WTC11 (cell line): ENCODE results near the gene PHLPP1. TPM values are rescaled to one million over a fixed set of nuclear protein-coding genes. Genes with fewer than 3 reads are reported as not detected.
A peak's percentile ranks its signal among the peaks of the same experiment; 100 is the strongest.

Experiments used
- ATAC-seq: fragments of 200-7000 bp; cut with Tn5 transposase; 2 replicates; pipeline ENCODE4 v1.10.0; 2021; ENCODE audit warnings: mild to moderate bottlenecking, moderate library complexity
- CTCF ChIA-PET: fragments of 300-600 bp; sonication (Branson Sonifier 250); formaldehyde crosslinking; loops from one replicate; lab custom pipeline; 2021; ENCODE audit warnings: antibody characterized with exemption; lab: Charles Lee
- POLR2A ChIA-PET: fragments of 350-600 bp; sonication (Branson Sonifier 250); formaldehyde crosslinking; loops from one replicate; lab custom pipeline; 2021; ENCODE audit warnings: antibody characterized with exemption; lab: Charles Lee
- DNase-seq: peaks from one replicate; pipeline ENCODE4 v3.0.0; 2021; ENCODE audit warnings: low spot score
- H3K27ac Mint-ChIP-seq: 2 replicates; pipeline ENCODE4 v1.8.0; 2021; ENCODE audit warnings: mixed read lengths
- H3K27me3 Mint-ChIP-seq: 2 replicates; pipeline ENCODE4 v1.8.0; 2021; ENCODE audit warnings: low read depth, mild to moderate bottlenecking, moderate library complexity, mixed read lengths
- H3K36me3 Mint-ChIP-seq: 2 replicates; pipeline ENCODE4 v1.8.0; 2021; ENCODE audit warnings: mixed read lengths
- H3K4me1 Mint-ChIP-seq: 2 replicates; pipeline ENCODE4 v1.8.0; 2022; ENCODE audit warnings: mixed read lengths
- H3K4me3 Mint-ChIP-seq: 2 replicates; pipeline ENCODE4 v1.8.0; 2021; ENCODE audit warnings: mild to moderate bottlenecking, moderate library complexity, mixed read lengths
- H3K9me3 Mint-ChIP-seq: 2 replicates; pipeline ENCODE4 v1.8.0; 2021; ENCODE audit warnings: mixed read lengths
- ARID4B ChIP-seq: sonication (generic); formaldehyde crosslinking; IDR thresholded peaks from 2 replicates; pipeline ENCODE4 v1.8.0; 2023; ENCODE audit warnings: missing genetic modification reagents, mild to moderate bottlenecking, borderline replicate concordance
- CDX4 ChIP-seq: fragments of 250-450 bp; sonication (Bioruptor Pico); IDR thresholded peaks from 2 replicates; pipeline ENCODE4 v1.9.0; 2021; ENCODE audit warnings: moderate library complexity, mild to moderate bottlenecking, inconsistent platforms, borderline replicate concordance
- EMX1 ChIP-seq: fragments of 250-450 bp; sonication (Bioruptor Pico); IDR thresholded peaks from 2 replicates; pipeline ENCODE4 v1.8.0; 2021; ENCODE audit warnings: mild to moderate bottlenecking
- FOXJ3 ChIP-seq: sonication (generic); formaldehyde crosslinking; IDR thresholded peaks from 2 replicates; pipeline ENCODE4 v1.9.0; 2021; ENCODE audit warnings: missing genetic modification reagents, mild to moderate bottlenecking, borderline replicate concordance
- FOXK1 ChIP-seq: sonication (generic); formaldehyde crosslinking; IDR thresholded peaks from 2 replicates; pipeline ENCODE4 v1.8.0; 2022; ENCODE audit warnings: mild to moderate bottlenecking, moderate library complexity, missing genetic modification reagents
- FOXP1 ChIP-seq: sonication (generic); formaldehyde crosslinking; IDR thresholded peaks from 2 replicates; pipeline ENCODE4 v1.8.0; 2022; ENCODE audit warnings: missing genetic modification reagents, mild to moderate bottlenecking, moderate library complexity, borderline replicate concordance
- GTF2I ChIP-seq: fragments of 250-450 bp; sonication (Bioruptor Pico); conservative IDR thresholded peaks from 2 replicates; pipeline ENCODE4 v1.4.0; 2021; ENCODE audit warnings: mild to moderate bottlenecking
- IRF1 ChIP-seq: sonication (generic); formaldehyde crosslinking; IDR thresholded peaks from 2 replicates; pipeline ENCODE4 v1.8.0; 2023; ENCODE audit warnings: missing genetic modification reagents
- MYBL2 ChIP-seq: sonication (generic); formaldehyde crosslinking; IDR thresholded peaks from 2 replicates; pipeline ENCODE4 v1.8.1; 2023; ENCODE audit warnings: mild to moderate bottlenecking, moderate library complexity, missing genetic modification reagents
- NR2C2 ChIP-seq: sonication (generic); formaldehyde crosslinking; IDR thresholded peaks from 2 replicates; pipeline ENCODE4 v1.8.0; 2022; ENCODE audit warnings: mild to moderate bottlenecking, missing genetic modification reagents
- TEAD1 ChIP-seq: sonication (generic); formaldehyde crosslinking; IDR thresholded peaks from 2 replicates; pipeline ENCODE4 v1.8.0; 2022; ENCODE audit warnings: mild to moderate bottlenecking, missing genetic modification reagents
- TP53 ChIP-seq: sonication (generic); formaldehyde crosslinking; IDR thresholded peaks from 2 replicates; pipeline ENCODE4 v1.8.1; 2023; ENCODE audit warnings: mild to moderate bottlenecking, missing genetic modification reagents
- ZBTB21 ChIP-seq: sonication (generic); formaldehyde crosslinking; IDR thresholded peaks from 2 replicates; pipeline ENCODE4 v1.8.1; 2023; ENCODE audit warnings: mild to moderate bottlenecking, missing genetic modification reagents, borderline replicate concordance
- ZMAT4 ChIP-seq: fragments of 250-450 bp; sonication (Bioruptor Pico); IDR thresholded peaks from 2 replicates; pipeline ENCODE4 v1.9.0; 2021; ENCODE audit warnings: mild to moderate bottlenecking
- ZNF232 ChIP-seq: sonication (generic); formaldehyde crosslinking; IDR thresholded peaks from 2 replicates; pipeline ENCODE4 v1.8.0; 2022; ENCODE audit warnings: mild to moderate bottlenecking, missing genetic modification reagents
- ZNF396 ChIP-seq: fragments of 250-450 bp; sonication (Bioruptor Pico); IDR thresholded peaks from 2 replicates; pipeline ENCODE4 v1.8.0; 2021; ENCODE audit warnings: mild to moderate bottlenecking, moderate library complexity, borderline replicate concordance
- total RNA-seq: library from RNA; stranded (reverse); gene quantifications from 3 replicates; pipeline ENCODE4 v1.2.3, GENCODE V29; 2021
- TF ChIP-seq, protein P1 (sequence below): sonication (generic); formaldehyde crosslinking; IDR thresholded peaks from 2 replicates; pipeline ENCODE4 v1.8.0; 2022; ENCODE audit warnings: missing genetic modification reagents
- TF ChIP-seq, protein P2 (sequence below): sonication (generic); formaldehyde crosslinking; IDR thresholded peaks from 2 replicates; pipeline ENCODE4 v1.8.0; 2022; ENCODE audit warnings: mild to moderate bottlenecking, missing genetic modification reagents
- TF ChIP-seq, protein P3 (sequence below): sonication (generic); formaldehyde crosslinking; IDR thresholded peaks from 2 replicates; pipeline ENCODE4 v1.8.1; 2022; ENCODE audit warnings: mild to moderate bottlenecking, moderate library complexity, missing genetic modification reagents

Gene PHLPP1
- total RNA-seq, 1 experiment from 2014 or later, result 52.0 TPM

DNA sequence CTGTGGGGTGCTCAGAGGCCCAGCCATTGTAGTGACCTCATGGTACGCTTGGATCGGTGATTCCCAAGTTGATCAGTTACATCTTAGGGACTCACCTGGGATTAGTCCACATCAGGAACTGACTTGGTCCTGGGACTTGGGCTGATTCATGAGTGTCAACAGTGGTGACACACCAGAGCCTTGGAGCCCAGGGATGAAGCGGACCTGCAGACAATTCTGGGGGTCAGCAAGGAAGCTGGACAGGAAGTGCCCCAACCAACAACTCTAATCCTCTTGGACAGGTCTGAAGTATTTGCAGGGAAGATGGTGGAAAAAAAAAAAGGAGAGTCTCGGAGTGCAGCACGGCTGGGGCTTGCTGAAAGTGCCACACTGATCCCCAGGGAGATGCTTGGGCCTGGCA is 288.6 kb downstream of the PHLPP1 start:
- ChIA-PET CTCF (no interaction called here), POLR2A (interaction anchor here (0.6 kb wide), 1 partner anchor 48 kb away, joined by 3 read pairs; no protein-coding TSS in a partner anchor)
- ATAC-seq (no peak), DNase-seq (no peak)
- TF ChIP-seq FOXP1 (CRISPR knock-in tag) (no peak), FOXK1 (CRISPR knock-in tag) (no peak), ZNF396 (CRISPR knock-in tag) (no peak), TEAD1 (CRISPR knock-in tag) (no peak), IRF1 (CRISPR knock-in tag) (no peak), NR2C2 (CRISPR knock-in tag) (no peak), ZNF232 (CRISPR knock-in tag) (no peak), EMX1 (CRISPR knock-in tag) (no peak), ZBTB21 (CRISPR knock-in tag) (no peak), GTF2I (CRISPR knock-in tag) (no peak), ZMAT4 (no peak)
- TF ChIP-seq, protein P1, sequence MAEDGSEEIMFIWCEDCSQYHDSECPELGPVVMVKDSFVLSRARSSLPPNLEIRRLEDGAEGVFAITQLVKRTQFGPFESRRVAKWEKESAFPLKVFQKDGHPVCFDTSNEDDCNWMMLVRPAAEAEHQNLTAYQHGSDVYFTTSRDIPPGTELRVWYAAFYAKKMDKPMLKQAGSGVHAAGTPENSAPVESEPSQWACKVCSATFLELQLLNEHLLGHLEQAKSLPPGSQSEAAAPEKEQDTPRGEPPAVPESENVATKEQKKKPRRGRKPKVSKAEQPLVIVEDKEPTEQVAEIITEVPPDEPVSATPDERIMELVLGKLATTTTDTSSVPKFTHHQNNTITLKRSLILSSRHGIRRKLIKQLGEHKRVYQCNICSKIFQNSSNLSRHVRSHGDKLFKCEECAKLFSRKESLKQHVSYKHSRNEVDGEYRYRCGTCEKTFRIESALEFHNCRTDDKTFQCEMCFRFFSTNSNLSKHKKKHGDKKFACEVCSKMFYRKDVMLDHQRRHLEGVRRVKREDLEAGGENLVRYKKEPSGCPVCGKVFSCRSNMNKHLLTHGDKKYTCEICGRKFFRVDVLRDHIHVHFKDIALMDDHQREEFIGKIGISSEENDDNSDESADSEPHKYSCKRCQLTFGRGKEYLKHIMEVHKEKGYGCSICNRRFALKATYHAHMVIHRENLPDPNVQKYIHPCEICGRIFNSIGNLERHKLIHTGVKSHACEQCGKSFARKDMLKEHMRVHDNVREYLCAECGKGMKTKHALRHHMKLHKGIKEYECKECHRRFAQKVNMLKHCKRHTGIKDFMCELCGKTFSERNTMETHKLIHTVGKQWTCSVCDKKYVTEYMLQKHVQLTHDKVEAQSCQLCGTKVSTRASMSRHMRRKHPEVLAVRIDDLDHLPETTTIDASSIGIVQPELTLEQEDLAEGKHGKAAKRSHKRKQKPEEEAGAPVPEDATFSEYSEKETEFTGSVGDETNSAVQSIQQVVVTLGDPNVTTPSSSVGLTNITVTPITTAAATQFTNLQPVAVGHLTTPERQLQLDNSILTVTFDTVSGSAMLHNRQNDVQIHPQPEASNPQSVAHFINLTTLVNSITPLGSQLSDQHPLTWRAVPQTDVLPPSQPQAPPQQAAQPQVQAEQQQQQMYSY (CRISPR knock-in tag), result no peak
- TF ChIP-seq, protein P2, sequence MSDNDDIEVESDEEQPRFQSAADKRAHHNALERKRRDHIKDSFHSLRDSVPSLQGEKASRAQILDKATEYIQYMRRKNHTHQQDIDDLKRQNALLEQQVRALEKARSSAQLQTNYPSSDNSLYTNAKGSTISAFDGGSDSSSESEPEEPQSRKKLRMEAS (CRISPR knock-in tag), result no peak
- peaks cover 9% of the 10 kb centered on the region for H3K4me1 Mint-ChIP-seq
- no peaks in the 10 kb centered on the region for H3K27me3 Mint-ChIP-seq
- H3K9me3 Mint-ChIP-seq, result no peaks in the 10 kb centered on the region
- no peaks in the 10 kb centered on the region for H3K36me3 Mint-ChIP-seq
- no peak overlapping the region for H3K4me3 Mint-ChIP-seq
- no peak overlapping the region for H3K27ac Mint-ChIP-seq

- no peak for TF ChIP-seq TEAD1 (CRISPR knock-in tag)
- no peak for TF ChIP-seq FOXJ3
- TF ChIP-seq, protein P3, sequence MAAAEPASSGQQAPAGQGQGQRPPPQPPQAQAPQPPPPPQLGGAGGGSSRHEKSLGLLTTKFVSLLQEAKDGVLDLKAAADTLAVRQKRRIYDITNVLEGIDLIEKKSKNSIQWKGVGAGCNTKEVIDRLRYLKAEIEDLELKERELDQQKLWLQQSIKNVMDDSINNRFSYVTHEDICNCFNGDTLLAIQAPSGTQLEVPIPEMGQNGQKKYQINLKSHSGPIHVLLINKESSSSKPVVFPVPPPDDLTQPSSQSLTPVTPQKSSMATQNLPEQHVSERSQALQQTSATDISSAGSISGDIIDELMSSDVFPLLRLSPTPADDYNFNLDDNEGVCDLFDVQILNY (CRISPR knock-in tag), result no peak
- TF ChIP-seq CDX4 (CRISPR knock-in tag), result no peak
- no peak for TF ChIP-seq ARID4B
- TF ChIP-seq FOXP1 (CRISPR knock-in tag), result no peak
- TF ChIP-seq MYBL2, result no peak
- no peak for TF ChIP-seq EMX1 (CRISPR knock-in tag)
- TF ChIP-seq TP53 (CRISPR knock-in tag), result no peak
- DNase-seq (no peak), ATAC-seq (peak; percentile 39; the same call in 1 of the 2 replicates)
- Mint-ChIP-seq H3K27ac (no peak overlapping the region), H3K9me3 (no peaks in the 10 kb centered on the region), H3K36me3 (no peaks in the 10 kb centered on the region), H3K4me3 (no peak overlapping the region), H3K4me1 (peaks cover 9% of the 10 kb centered on the region), H3K27me3 (no peaks in the 10 kb centered on the region)
- ChIA-PET POLR2A (interaction anchor here (0.6 kb wide), 1 partner anchor 48 kb away, joined by 3 read pairs; no protein-coding TSS in a partner anchor), CTCF (no interaction called here)
These were observed 289.2 kb downstream of the PHLPP1 start for GRCh38 chr18:63004466-63005089.
